LNCAP (cell line): ENCODE data around the gene SEC14L3.

Experiments used
- TF ChIP-seq, protein P1 (sequence below): fragments of 450-650 bp; IDR thresholded peaks from 2 replicates; pipeline ENCODE4 v1.5.1; 2017; ENCODE audit warnings: mild to moderate bottlenecking

Gene SEC14L3

GRCh38 chr22:30495041-30495784 is 23.4 kb upstream of the SEC14L3 start:
- TF ChIP-seq, protein P1, sequence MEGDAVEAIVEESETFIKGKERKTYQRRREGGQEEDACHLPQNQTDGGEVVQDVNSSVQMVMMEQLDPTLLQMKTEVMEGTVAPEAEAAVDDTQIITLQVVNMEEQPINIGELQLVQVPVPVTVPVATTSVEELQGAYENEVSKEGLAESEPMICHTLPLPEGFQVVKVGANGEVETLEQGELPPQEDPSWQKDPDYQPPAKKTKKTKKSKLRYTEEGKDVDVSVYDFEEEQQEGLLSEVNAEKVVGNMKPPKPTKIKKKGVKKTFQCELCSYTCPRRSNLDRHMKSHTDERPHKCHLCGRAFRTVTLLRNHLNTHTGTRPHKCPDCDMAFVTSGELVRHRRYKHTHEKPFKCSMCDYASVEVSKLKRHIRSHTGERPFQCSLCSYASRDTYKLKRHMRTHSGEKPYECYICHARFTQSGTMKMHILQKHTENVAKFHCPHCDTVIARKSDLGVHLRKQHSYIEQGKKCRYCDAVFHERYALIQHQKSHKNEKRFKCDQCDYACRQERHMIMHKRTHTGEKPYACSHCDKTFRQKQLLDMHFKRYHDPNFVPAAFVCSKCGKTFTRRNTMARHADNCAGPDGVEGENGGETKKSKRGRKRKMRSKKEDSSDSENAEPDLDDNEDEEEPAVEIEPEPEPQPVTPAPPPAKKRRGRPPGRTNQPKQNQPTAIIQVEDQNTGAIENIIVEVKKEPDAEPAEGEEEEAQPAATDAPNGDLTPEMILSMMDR = no peak

DNA sequence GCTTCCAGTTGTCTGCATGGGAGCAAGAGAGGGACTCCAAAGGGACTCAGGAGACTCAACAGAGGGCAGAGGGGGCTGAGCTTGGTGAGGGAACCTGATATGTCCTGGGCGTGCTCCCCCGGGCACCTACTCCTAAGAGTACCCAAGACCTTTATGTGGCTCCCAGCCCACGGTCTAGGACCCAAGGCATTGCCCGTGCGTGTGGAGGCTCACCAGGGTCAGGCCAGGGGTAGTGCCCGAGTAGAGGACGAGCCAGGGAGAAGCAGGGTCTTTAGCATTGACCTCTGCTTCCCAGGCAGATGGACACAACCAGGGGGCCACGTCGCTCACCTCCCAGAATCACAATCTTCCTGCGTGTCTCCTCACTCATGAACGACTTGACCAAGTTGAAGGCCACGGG is 20.3 kb upstream of the SEC14L3 start:
- TF ChIP-seq, protein P1 = no peak

DNA sequence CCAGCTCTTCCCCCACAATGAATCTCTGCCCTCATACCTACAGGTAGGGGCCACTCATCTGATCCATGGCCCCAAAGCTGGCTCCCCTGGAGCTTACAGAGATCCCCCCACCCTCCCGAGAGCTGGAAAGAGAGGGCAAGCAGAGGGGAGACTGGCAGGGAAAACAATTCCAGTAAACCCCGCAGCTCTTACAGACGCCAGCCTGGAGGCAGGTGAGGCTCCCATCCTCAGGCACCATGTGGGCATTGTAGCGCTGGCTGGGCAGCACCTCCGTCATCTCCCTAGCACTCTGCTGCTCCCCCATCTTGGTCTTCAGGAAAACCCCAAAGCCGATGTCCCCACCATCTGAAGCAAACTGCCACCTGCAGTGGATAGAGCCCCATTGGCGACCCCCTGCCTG is 19.6 kb upstream of the SEC14L3 start:
- TF ChIP-seq, protein P1 = no peak

GRCh38 chr22:30490399-30490798 is 18.6 kb upstream of the SEC14L3 start:
- TF ChIP-seq, protein P1 = peak; percentile 38; the same call in 1 of the 2 replicates

DNA sequence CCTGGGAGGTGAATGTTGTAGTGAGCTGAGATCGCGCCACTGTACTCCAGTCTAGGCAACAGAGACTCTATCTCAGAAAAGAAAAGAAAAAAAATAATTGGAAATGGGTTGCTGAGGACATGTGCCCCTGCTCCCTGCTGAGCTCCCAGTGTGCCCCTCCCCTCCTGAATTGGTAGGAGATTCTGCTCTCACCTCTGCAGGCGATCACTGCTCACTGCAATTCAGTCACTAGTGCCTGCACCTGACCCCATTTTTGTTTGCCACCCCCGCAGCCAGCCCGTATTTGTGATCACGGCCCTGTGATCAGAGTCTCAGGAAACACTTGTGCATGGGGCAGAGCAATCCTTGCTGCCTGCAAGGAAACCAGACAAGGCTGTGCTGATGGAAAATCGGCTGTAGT is 16.3 kb upstream of the SEC14L3 start:
- TF ChIP-seq, protein P1 = no peak

- TF ChIP-seq, protein P1 = no peak
These were observed 14.9 kb upstream of the SEC14L3 start for GRCh38 chr22:30486661-30487115.

DNA sequence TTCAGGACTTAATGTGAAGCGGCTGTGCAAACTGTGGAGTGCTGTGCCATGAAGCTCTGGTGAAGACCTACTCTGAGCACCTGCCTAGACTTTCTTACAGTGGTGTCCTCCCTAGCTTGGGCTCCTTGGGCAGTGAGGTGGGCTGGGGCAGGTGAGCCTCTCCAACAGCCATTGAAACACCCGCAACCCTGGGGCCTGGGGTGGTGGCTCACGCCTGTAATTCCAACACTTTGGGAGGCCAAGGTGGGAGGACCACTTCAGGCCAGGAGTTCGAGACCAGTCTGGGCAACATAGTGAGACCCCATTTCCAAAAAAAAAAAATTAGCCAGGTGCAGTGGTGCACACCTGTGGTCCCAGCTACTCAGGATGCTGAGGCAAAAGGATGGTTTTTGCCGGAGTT is 14.3 kb upstream of the SEC14L3 start:
- TF ChIP-seq, protein P1 = no peak
